GM12878 (cell line): ENCODE data around the gene KRTAP19-4. TPM values are rescaled to one million over a fixed set of nuclear protein-coding genes. Genes with fewer than 3 reads are reported as not detected.

Experiments used
- ATAC-seq: fragments of 200-7000 bp; cut with Tn5 transposase; 3 replicates; pipeline ENCODE4 v1.9.1; 2020; ENCODE audit warnings: mild to moderate bottlenecking, moderate library complexity
- BruUV-seq: library from RNA; stranded (reverse); fragments of 400-500 nt; replicated peaks from 2 replicates; lab custom pipeline; 2021; lab: Mats Ljungman, UMichigan
- CTCF ChIA-PET: fragments of 300-600 bp; sonication (Branson Sonifier 250); formaldehyde crosslinking; extraction: SDS; loops from one replicate; lab custom pipeline; 2021; ENCODE audit warnings: inconsistent platforms; lab: Yijun Ruan, JAX
- POLR2A ChIA-PET: fragments of 350-600 bp; formaldehyde crosslinking; extraction: SDS; loops from one replicate; lab custom pipeline; 2021; ENCODE audit warnings: inconsistent platforms; lab: Charles Lee
- RAD21 ChIA-PET: fragments of 300-600 bp; sonication (Branson Sonifier 250); formaldehyde crosslinking; loops from one replicate; lab custom pipeline; 2023; ENCODE audit warnings: antibody characterized with exemption; ENCODE audit not compliant: unreplicated experiment; lab: Charles Lee
- SMC1A ChIA-PET: fragments of 300-600 bp; sonication (Branson Sonifier 250); formaldehyde crosslinking; loops from one replicate; lab custom pipeline; 2023; ENCODE audit not compliant: unreplicated experiment, uncharacterized antibody; lab: Charles Lee
- DNase-seq: peaks from one replicate; pipeline ENCODE4 v3.0.0-alpha.2; 2011; ENCODE audit warnings: low read depth, low spot score
- FAIRE-seq: peaks from 3 replicates; lab custom pipeline; 2011; peaks lifted over from hg19 to GRCh38; lab: Jason Lieb, UNC
- H2AFZ ChIP-seq: 2 replicates; pipeline ENCODE4 v1.6.0; 2011; ENCODE audit warnings: low read depth, low read length, control low read depth; ENCODE audit not compliant: control insufficient read depth
- H3K27ac ChIP-seq: 2 replicates; pipeline ENCODE4 v1.5.1; 2011; ENCODE audit warnings: control low read depth; ENCODE audit not compliant: control insufficient read depth, insufficient read depth
- H3K27me3 ChIP-seq, 2 experiments: replicated peaks in 1 of 2; 2 replicates each; pipeline versions ENCODE4 v1.6.0 to v1.6.1; 2011; ENCODE audit warnings: low read length in 1 of 2; ENCODE audit not compliant: control insufficient read depth in 2 of 2, insufficient read depth in 2 of 2
- H3K36me3 ChIP-seq, 2 experiments: 2 replicates each; pipeline ENCODE4 v1.5.1; 2011; ENCODE audit warnings: low read length in 1 of 2; ENCODE audit not compliant: control insufficient read depth in 2 of 2, insufficient read depth in 2 of 2
- H3K4me1 ChIP-seq: 2 replicates; pipeline ENCODE4 v1.6.1; 2011; ENCODE audit warnings: mild to moderate bottlenecking, low read length, moderate library complexity, mixed read lengths; ENCODE audit not compliant: control insufficient read depth, insufficient read depth
- H3K4me2 ChIP-seq: 2 replicates; pipeline ENCODE4 v1.6.0; 2011; ENCODE audit warnings: control low read depth; ENCODE audit not compliant: control insufficient read depth, insufficient read depth
- H3K4me3 ChIP-seq: fragments of 200-600 bp; sonication (generic); 2 replicates; pipeline ENCODE4 v1.5.1; 2016
- H3K79me2 ChIP-seq: 2 replicates; pipeline ENCODE4 v1.6.0; 2011; ENCODE audit warnings: low read length; ENCODE audit not compliant: control insufficient read depth, insufficient read depth
- H3K9ac ChIP-seq: 2 replicates; pipeline ENCODE4 v1.8.0; 2011; ENCODE audit warnings: low read length, control low read depth, mixed read lengths; ENCODE audit not compliant: control insufficient read depth, insufficient read depth
- H3K9me3 ChIP-seq: replicated peaks from 3 replicates; pipeline ENCODE4 v1.5.1; 2011; ENCODE audit warnings: mild to moderate bottlenecking, low read length; ENCODE audit not compliant: control insufficient read depth, insufficient read depth
- H4K20me1 ChIP-seq: 2 replicates; pipeline ENCODE4 v1.6.0; 2011; ENCODE audit not compliant: control insufficient read depth, insufficient read depth
- ASH2L ChIP-seq: fragments of 300-600, 200-600 bp; sonication (generic); IDR thresholded peaks from 2 replicates; pipeline ENCODE4 v1.6.1; 2017; ENCODE audit warnings: low read depth, mild to moderate bottlenecking, borderline replicate concordance
- BMI1 ChIP-seq: fragments of 450-650 bp; IDR thresholded peaks from 2 replicates; pipeline ENCODE4 v1.6.1; 2016; ENCODE audit warnings: mild to moderate bottlenecking, moderate library complexity, borderline replicate concordance
- CHD2 ChIP-seq: IDR thresholded peaks from 2 replicates; pipeline ENCODE4 v1.6.1; 2011; ENCODE audit warnings: low read depth, low read length, improper control_type of control experiment, borderline replicate concordance
- DPF2 ChIP-seq: fragments of 450-650 bp; IDR thresholded peaks from 2 replicates; pipeline ENCODE4 v1.6.1; 2017; ENCODE audit warnings: mild to moderate bottlenecking
- HCFC1 ChIP-seq: fragments of 150-350 bp; IDR thresholded peaks from 2 replicates; pipeline ENCODE4 v1.6.1; 2014; ENCODE audit warnings: low read length
- HDAC6 ChIP-seq: fragments of 200-600 bp; sonication (generic); IDR thresholded peaks from one replicate; pipeline ENCODE4 v1.8.0; 2017; ENCODE audit warnings: antibody characterized with exemption; ENCODE audit not compliant: unreplicated experiment
- IKZF1 ChIP-seq: fragments of 450-650 bp; conservative IDR thresholded peaks from 2 replicates; pipeline ENCODE4 v1.6.1; 2017; ENCODE audit warnings: antibody characterized with exemption, mild to moderate bottlenecking
- IKZF2 ChIP-seq, 2 experiments: fragments of 450-650 bp; IDR thresholded peaks; 2 replicates each; pipeline ENCODE4 v1.6.1; 2017; ENCODE audit warnings: mild to moderate bottlenecking in 2 of 2, moderate library complexity in 2 of 2
- IRF4 ChIP-seq: IDR thresholded peaks from 2 replicates; pipeline ENCODE4 v1.6.1; 2011; ENCODE audit warnings: low read depth, low read length
- IRF5 ChIP-seq: fragments of 450-650 bp; IDR thresholded peaks from 2 replicates; pipeline ENCODE4 v1.6.1; 2017; ENCODE audit warnings: borderline replicate concordance
- JUND ChIP-seq: IDR thresholded peaks from 2 replicates; pipeline ENCODE4 v1.6.1; 2012; ENCODE audit warnings: low read depth, mild to moderate bottlenecking, low read length, improper control_type of control experiment, moderate library complexity
- KDM1A ChIP-seq: fragments of 200-600 bp; sonication (generic); IDR thresholded peaks from 2 replicates; pipeline ENCODE4 v1.6.1; 2016; ENCODE audit warnings: borderline replicate concordance
- NRF1 ChIP-seq: conservative IDR thresholded peaks from 2 replicates; pipeline ENCODE4 v1.6.1; 2011; ENCODE audit warnings: mild to moderate bottlenecking, low read depth, low read length, improper control_type of control experiment
- RUNX3 ChIP-seq: IDR thresholded peaks from 2 replicates; pipeline ENCODE4 v1.6.1; 2012; ENCODE audit warnings: low read length, inconsistent platforms
- SRF ChIP-seq, 2 experiments: IDR thresholded peaks; 2 replicates each; pipeline ENCODE4 v1.6.1; 2011; ENCODE audit warnings: low read depth in 2 of 2, low read length in 2 of 2, mild to moderate bottlenecking in 1 of 2, moderate library complexity in 1 of 2
- STAT3 ChIP-seq: IDR thresholded peaks from 2 replicates; pipeline ENCODE4 v1.6.1; 2011; ENCODE audit warnings: low read depth, low read length, improper control_type of control experiment
- SUPT20H ChIP-seq: IDR thresholded peaks from 2 replicates; pipeline ENCODE4 v1.6.1; 2011; ENCODE audit warnings: low read depth, mild to moderate bottlenecking, low read length, moderate library complexity, borderline replicate concordance; ENCODE audit not compliant: control insufficient read depth
- USF2 ChIP-seq: IDR thresholded peaks from 2 replicates; pipeline ENCODE4 v1.6.1; 2011; ENCODE audit warnings: low read depth, low read length, improper control_type of control experiment, borderline replicate concordance
- WGBS: methylation state at CpG from one replicate; pipeline ENCODE4 v1.1.6; 2016; ENCODE audit warnings: low lambda C conversion rate; ENCODE audit not compliant: insufficient replicate concordance, insufficient coverage; ENCODE audit errors: missing lambda C conversion rate; 5-methylcytosine and 5-hydroxymethylcytosine counted together
- in situ Hi-C: fragments of 300-500 bp; cut with MboI; formaldehyde crosslinking; loops from 9 replicates; pipeline ENCODE4 v1.14.3; 2018; ENCODE audit warnings: mixed read lengths
- intact Hi-C: fragments of 100-400 bp; cut with micrococcal nuclease; formaldehyde crosslinking; loops from one replicate; pipeline ENCODE4 v1.14.2; 2022; ENCODE audit not compliant: unreplicated experiment
- polyA plus RNA-seq, 11 experiments: library from polyadenylated mRNA; depleted of rRNA in 4 of 11; unstranded in 6 of 11; stranded (reverse) in 5 of 11; fragments of >200 nt; fragmentation: Nextera tagmentation in 4 of 11; fragmentation: Illumina TruSeq in 1 of 11; extraction: Ambion mirVana in 4 of 11; extraction: Trizol in 1 of 11; gene quantifications; 1 replicate in 1 of 11; 2 replicates in 10 of 11; pipeline versions ENCODE4 v1.2.1 to v1.2.3, GENCODE V29; 2011 to 2016; ENCODE audit warnings: inconsistent platforms in 2 of 11, missing spikeins in 2 of 11, low read depth in 1 of 11
- total RNA-seq, 4 experiments: library from RNA; depleted of rRNA in 3 of 4; stranded (reverse); fragments of >200 nt in 3 of 4; fragmentation: Illumina TruSeq in 1 of 4; extraction: Trizol in 1 of 4; gene quantifications; 2 replicates each; pipeline versions ENCODE4 v1.2.1 to v1.2.3, GENCODE V29; 2013 to 2021
- TF ChIP-seq, protein P1 (sequence below): fragments of 450-650 bp; IDR thresholded peaks from 2 replicates; pipeline ENCODE4 v1.6.1; 2017; ENCODE audit warnings: low read depth, mild to moderate bottlenecking, moderate library complexity

Gene KRTAP19-4
- total and polyA plus RNA-seq, 10 of the 15 experiments (the other 5 are each of a cell fraction or from before 2014, with no cell fraction given) = not detected

GRCh38 chr21:30502041-30502440 is 5.1 kb upstream of the KRTAP19-4 start, which contains the start of gene KRTAP19-5:
TSS of gene KRTAP19-5 (minus strand) at chr21:30502141. CDS start at chr21:30502090, 51 bp downstream.
- Histone ChIP-seq H3K9me3 (no peaks in the 10 kb centered on the region), H3K79me2 (no peaks in the 10 kb centered on the region), H3K27me3 (no peaks in the 10 kb centered on the region), H3K4me3 (no peak within 1 kb of the TSS), H3K4me1 (no peaks in the 10 kb centered on the region), H3K9ac (no peak within 1 kb of the TSS), H3K4me2 (no peak within 1 kb of the TSS), H4K20me1 (no peaks in the 10 kb centered on the region), H2AFZ (no peak within 1 kb of the TSS), H3K36me3 (no peaks in the 10 kb centered on the region), H3K27ac (no peak within 1 kb of the TSS)
- ChIA-PET POLR2A (no interaction called here), CTCF (no interaction called here), RAD21 (no interaction called here), SMC1A (no interaction called here)
- TF ChIP-seq SUPT20H (no peak), CHD2 (no peak), RUNX3 (no peak), STAT3 (no peak), HDAC6 (no peak), JUND (no peak), HCFC1 (no peak), DPF2 (no peak), NRF1 (no peak), USF2 (no peak), IKZF2 (IDR thresholded peaks at IDR 0.05) (no peak), ASH2L (no peak), IKZF1 (no peak), IRF4 (no peak), SRF (IDR thresholded peaks at IDR 0.05; ENCODE audit: low read depth in 2 of 2, low read length in 2 of 2) (no peak), KDM1A (no peak), IRF5 (no peak), BMI1 (no peak)
- TF ChIP-seq, protein P1, sequence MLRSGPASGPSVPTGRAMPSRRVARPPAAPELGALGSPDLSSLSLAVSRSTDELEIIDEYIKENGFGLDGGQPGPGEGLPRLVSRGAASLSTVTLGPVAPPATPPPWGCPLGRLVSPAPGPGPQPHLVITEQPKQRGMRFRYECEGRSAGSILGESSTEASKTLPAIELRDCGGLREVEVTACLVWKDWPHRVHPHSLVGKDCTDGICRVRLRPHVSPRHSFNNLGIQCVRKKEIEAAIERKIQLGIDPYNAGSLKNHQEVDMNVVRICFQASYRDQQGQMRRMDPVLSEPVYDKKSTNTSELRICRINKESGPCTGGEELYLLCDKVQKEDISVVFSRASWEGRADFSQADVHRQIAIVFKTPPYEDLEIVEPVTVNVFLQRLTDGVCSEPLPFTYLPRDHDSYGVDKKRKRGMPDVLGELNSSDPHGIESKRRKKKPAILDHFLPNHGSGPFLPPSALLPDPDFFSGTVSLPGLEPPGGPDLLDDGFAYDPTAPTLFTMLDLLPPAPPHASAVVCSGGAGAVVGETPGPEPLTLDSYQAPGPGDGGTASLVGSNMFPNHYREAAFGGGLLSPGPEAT = no peak
- 29% methylated on average over 6 of the region's 6 CpGs for WGBS
- BruUV-seq = no TSS peak
- FAIRE-seq (no peak), ATAC-seq (no peak), DNase-seq (no peak)
- intact Hi-C loops = loop anchor here (10.0 kb wide), 1 partner anchor 57 kb away; the partner anchor contains the start of gene KRTAP15-1
- in situ Hi-C loops = no loop called here
